Prostate gland (tissue), 2 donors: Measurements from ENCODE around the gene EFCAB10.

Experiments used
- CTCF ChIP-seq, 4 experiments: fragments of 200-600 bp in 2 of 4; fragments of 450-650 bp in 2 of 4; sonication (generic) in 2 of 4; IDR thresholded peaks; 1 replicate in 3 of 4; 2 replicates in 1 of 4; pipeline ENCODE4 v1.5.1; 2016 to 2019; ENCODE audit warnings: antibody characterized with exemption in 4 of 4, mild to moderate bottlenecking in 2 of 4, moderate library complexity in 2 of 4
- POLR2A ChIP-seq: fragments of 450-650 bp; IDR thresholded peaks from one replicate; pipeline ENCODE4 v1.6.1; 2016; ENCODE audit warnings: antibody characterized with exemption, mild to moderate bottlenecking
- POLR2AphosphoS5 ChIP-seq: sonication (generic); formaldehyde crosslinking; IDR thresholded peaks from one replicate; pipeline ENCODE4 v1.6.1; 2017; ENCODE audit warnings: antibody characterized with exemption

DNA sequence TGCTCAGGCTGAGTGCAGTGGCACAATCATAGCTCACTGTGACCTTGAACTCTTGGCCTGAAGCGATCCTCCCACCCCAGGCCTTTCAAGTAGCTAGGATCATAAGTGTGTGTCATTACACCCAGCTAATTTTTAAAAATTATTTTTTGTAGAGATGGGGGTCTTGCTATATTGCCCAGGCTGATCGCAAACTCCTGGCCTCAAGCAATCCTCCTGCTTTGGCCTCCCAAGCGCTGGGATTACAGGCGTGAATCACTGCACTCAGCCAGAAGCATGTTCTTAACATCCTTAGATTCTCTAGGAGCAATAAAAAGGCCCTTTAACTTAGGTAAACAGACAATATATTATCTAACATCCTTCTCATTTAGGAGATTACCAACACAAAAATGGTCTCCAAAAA is 38.3 kb upstream of the EFCAB10 start:
- TF ChIP-seq CTCF (IDR thresholded peaks at IDR 0.05) (no peak), POLR2A (no peak), POLR2AphosphoS5 (no peak)
